Smooth muscle cell (in vitro differentiated cells): Measurements from ENCODE around the gene ZNF837. TPM values are rescaled to one million over a fixed set of nuclear protein-coding genes. Genes with fewer than 3 reads are reported as not detected.
A peak's percentile ranks its signal among the peaks of the same experiment; 100 is the strongest.
"Not testable (repeated sequence)": the region's sequence is repeated elsewhere in the genome, so short reads cannot be mapped to it uniquely, and the experiment has no call there.

ENCODE experiments used
- DNase-seq: peaks from one replicate; lab custom pipeline; 2025; ENCODE audit not compliant: unreplicated experiment; lab: John Stamatoyannopoulos, UW
- H2AFZ ChIP-seq: fragments of 200-600 bp; sonication (generic); 2 replicates; pipeline ENCODE4 v1.6.0; 2016; ENCODE audit warnings: antibody characterized with exemption, low read depth, mild to moderate bottlenecking
- H3F3A ChIP-seq: fragments of 200-600 bp; sonication (generic); 2 replicates; pipeline ENCODE4 v1.6.0; 2017; ENCODE audit warnings: antibody characterized with exemption, low read depth
- H3K27ac ChIP-seq: fragments of 200-600 bp; sonication (generic); 2 replicates; pipeline ENCODE4 v1.5.1; 2016; ENCODE audit warnings: low read depth, mild to moderate bottlenecking
- H3K27me3 ChIP-seq: fragments of 200-600 bp; sonication (generic); 2 replicates; pipeline ENCODE4 v1.6.1; 2016; ENCODE audit warnings: low read depth, mild to moderate bottlenecking
- H3K36me3 ChIP-seq: fragments of 200-600 bp; sonication (generic); 2 replicates; pipeline ENCODE4 v1.5.1; 2016; ENCODE audit warnings: low read depth
- H3K4me1 ChIP-seq: fragments of 200-600 bp; sonication (generic); 2 replicates; pipeline ENCODE4 v1.5.1; 2016; ENCODE audit warnings: low read depth
- H3K4me2 ChIP-seq: fragments of 200-600 bp; sonication (generic); 2 replicates; pipeline ENCODE4 v1.6.0; 2016; ENCODE audit warnings: mild to moderate bottlenecking
- H3K4me3 ChIP-seq: fragments of 200-600 bp; sonication (generic); 2 replicates; pipeline ENCODE4 v1.5.1; 2016; ENCODE audit warnings: mild to moderate bottlenecking
- H3K79me2 ChIP-seq: fragments of 200-600 bp; sonication (generic); 2 replicates; pipeline ENCODE4 v1.6.0; 2016; ENCODE audit warnings: low read depth, mild to moderate bottlenecking
- H3K9ac ChIP-seq: fragments of 200-600 bp; sonication (generic); 2 replicates; pipeline ENCODE4 v1.6.0; 2016; ENCODE audit warnings: low read depth
- H3K9me3 ChIP-seq: fragments of 200-600 bp; sonication (generic); replicated peaks from 2 replicates; pipeline ENCODE4 v1.5.1; 2016; ENCODE audit warnings: low read depth
- H4K20me1 ChIP-seq: fragments of 200-600 bp; sonication (generic); 2 replicates; pipeline ENCODE4 v1.6.0; 2016; ENCODE audit warnings: low read depth
- CTCF ChIP-seq: fragments of 200-600 bp; sonication (generic); IDR thresholded peaks from 2 replicates; pipeline ENCODE4 v1.5.1; 2017; ENCODE audit warnings: borderline replicate concordance, mild to moderate bottlenecking, antibody characterized with exemption; ENCODE audit not compliant: insufficient read depth, poor library complexity, severe bottlenecking
- WGBS: methylation state at CpG from one replicate; pipeline ENCODE4 v1.1.7; 2016; ENCODE audit warnings: low lambda C conversion rate; 5-methylcytosine and 5-hydroxymethylcytosine counted together
- polyA plus RNA-seq: library from polyadenylated mRNA; unstranded; fragments of >200 nt; fragmentation: Nextera tagmentation; extraction: Ambion mirVana; gene quantifications from 2 replicates; pipeline ENCODE4 v1.2.1, GENCODE V29; 2016
- total RNA-seq: library from RNA; depleted of rRNA; stranded (reverse); fragments of >200 nt; gene quantifications from 2 replicates; pipeline ENCODE4 v1.2.3, GENCODE V29; 2014

Gene ZNF837
- total and polyA plus RNA-seq, 2 experiments from 2014 or later, result 4.4 to 8.4 TPM

- no peak for TF ChIP-seq CTCF
- no peak overlapping the region for H3K4me3 ChIP-seq
- H3F3A ChIP-seq, result no peaks in the 10 kb centered on the region
- no peak overlapping the region for H3K4me2 ChIP-seq
- no peak for DNase-seq
- H4K20me1 ChIP-seq, result no peaks in the 10 kb centered on the region
- no peak overlapping the region for H2AFZ ChIP-seq
- H3K4me1 ChIP-seq, result peaks cover 8% of the 10 kb centered on the region
- WGBS, result 100% methylated on average over 9 of the region's 9 CpGs
- no peaks in the 10 kb centered on the region for H3K9me3 ChIP-seq
- H3K27me3 ChIP-seq, result no peaks in the 10 kb centered on the region
- H3K9ac ChIP-seq, result no peak overlapping the region
- H3K79me2 ChIP-seq, result peaks cover 31% of the 10 kb centered on the region
- no peaks in the 10 kb centered on the region for H3K36me3 ChIP-seq
- H3K27ac ChIP-seq, result no peak overlapping the region
Measured at GRCh38 chr19:58351558-58351878, 29.3 kb downstream of the ZNF837 start.

- WGBS, result 95% methylated on average over 34 of the region's 34 CpGs
- no peak for DNase-seq
- no peaks in the 10 kb centered on the region for H3K36me3 ChIP-seq
- H3K9me3 ChIP-seq, result no peaks in the 10 kb centered on the region
- peaks cover 36% of the 10 kb centered on the region for H3K79me2 ChIP-seq
- no peak for TF ChIP-seq CTCF
- H4K20me1 ChIP-seq, result peaks cover 2% of the 10 kb centered on the region
- no peak overlapping the region for H2AFZ ChIP-seq
- no peaks in the 10 kb centered on the region for H3F3A ChIP-seq
- H3K4me3 ChIP-seq, result no peak overlapping the region
- H3K4me1 ChIP-seq, result peaks cover 8% of the 10 kb centered on the region
- no peak overlapping the region for H3K27ac ChIP-seq
- no peaks in the 10 kb centered on the region for H3K27me3 ChIP-seq
- H3K4me2 ChIP-seq, result no peak overlapping the region
- H3K9ac ChIP-seq, result no peak overlapping the region
Measured at GRCh38 chr19:58350871-58351557, 29.8 kb downstream of the ZNF837 start.

GRCh38 chr19:58350001-58350861 lies 30.6 kb downstream of the ZNF837 start:
- peaks cover 8% of the 10 kb centered on the region for H3K4me1 ChIP-seq
- H2AFZ ChIP-seq, result no peak overlapping the region
- H3K9ac ChIP-seq, result no peak overlapping the region
- no peak overlapping the region for H3K27ac ChIP-seq
- H3K36me3 ChIP-seq, result no peaks in the 10 kb centered on the region
- 97% methylated on average over 60 of the region's 84 CpGs for WGBS
- H3K4me2 ChIP-seq, result no peak overlapping the region
- no peaks in the 10 kb centered on the region for H3F3A ChIP-seq
- H3K9me3 ChIP-seq, result no peaks in the 10 kb centered on the region
- DNase-seq, result no peak
- peaks cover 7% of the 10 kb centered on the region for H4K20me1 ChIP-seq
- H3K4me3 ChIP-seq, result no peak overlapping the region
- TF ChIP-seq CTCF, result no peak
- H3K79me2 ChIP-seq, result peaks cover 43% of the 10 kb centered on the region
- no peaks in the 10 kb centered on the region for H3K27me3 ChIP-seq

- Histone ChIP-seq H3K27me3 (no peaks in the 10 kb centered on the region), H3K27ac (no peak overlapping the region), H3K79me2 (peaks cover 48% of the 10 kb centered on the region), H3K9ac (no peak overlapping the region), H3K4me2 (no peak overlapping the region), H3K4me1 (peaks cover 8% of the 10 kb centered on the region), H3K9me3 (no peaks in the 10 kb centered on the region), H4K20me1 (peaks cover 7% of the 10 kb centered on the region), H3F3A (no peaks in the 10 kb centered on the region), H2AFZ (no peak overlapping the region), H3K4me3 (no peak overlapping the region), H3K36me3 (no peaks in the 10 kb centered on the region)
- 94% methylated on average over 8 of the region's 8 CpGs for WGBS
- no peak for TF ChIP-seq CTCF
- no peak for DNase-seq
Measured at GRCh38 chr19:58349590-58349989, 31.2 kb downstream of the ZNF837 start.

- H3K9me3 ChIP-seq, H3K4me1 ChIP-seq, H3F3A ChIP-seq, H3K27me3 ChIP-seq, H4K20me1 ChIP-seq, H3K27ac ChIP-seq, H3K36me3 ChIP-seq, DNase-seq: not testable (repeated sequence)
- Histone ChIP-seq H3K79me2 (peaks cover 53% of the 10 kb centered on the region), H2AFZ (peak overlapping the region; percentile 98), H3K9ac (peak overlapping the region; percentile 46), H3K4me3 (peak overlapping the region; percentile 96), H3K4me2 (peak overlapping the region; percentile 95)
- WGBS, result 7% methylated on average over 12 of the region's 12 CpGs
Measured at GRCh38 chr19:58348080-58348479, 32.8 kb downstream of the ZNF837 start.
